Activated CD4-positive, alpha-beta T cell treated with anti-CD3 and anti-CD28 coated beads for 1 hour (primary cell): ENCODE data around the gene VAX1.
"Not testable (repeated sequence)": the region's sequence is repeated elsewhere in the genome, so short reads cannot be mapped to it uniquely, and the experiment has no call there.

Experiments used
- DNase-seq: peaks from one replicate; pipeline ENCODE4 v3.0.0-alpha.2; 2020

VAX1 gene

DNA sequence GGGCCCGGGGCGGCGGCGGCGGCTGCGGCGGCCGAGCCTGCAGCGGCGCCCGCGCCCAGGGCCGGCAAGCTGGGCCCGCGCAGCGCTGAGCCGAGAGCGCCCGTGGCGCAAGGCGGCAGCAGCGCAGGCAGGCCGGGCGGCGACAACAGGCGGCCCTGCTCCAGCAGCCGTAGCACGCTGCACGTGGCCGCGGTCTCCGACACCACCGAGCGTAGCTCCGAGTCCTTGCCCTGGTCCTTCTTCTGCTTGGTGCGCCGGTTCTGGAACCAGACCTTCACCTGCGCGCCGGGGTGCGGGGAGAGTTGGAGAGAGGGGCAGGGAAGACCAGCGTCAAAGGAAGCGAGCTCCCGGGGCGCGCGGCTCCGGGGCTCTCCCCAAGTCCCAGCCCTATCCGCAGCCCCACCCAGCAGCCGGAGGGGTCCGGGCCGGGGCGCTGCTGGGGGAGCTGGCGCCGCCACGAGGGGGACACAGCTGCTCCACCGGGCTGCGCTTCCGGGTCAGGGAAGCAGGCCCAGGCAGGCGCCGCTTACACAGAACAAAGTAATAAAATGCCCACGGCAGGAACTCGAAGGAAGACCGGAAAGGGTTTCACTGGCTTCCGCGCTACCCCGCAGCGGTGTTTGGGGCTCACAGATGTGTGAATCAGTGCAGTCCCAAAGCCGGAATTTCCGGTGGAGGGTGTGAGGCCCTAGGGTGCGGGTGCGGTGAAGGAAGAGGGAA lies 3.6 kb downstream of the VAX1 start:
- no peak for DNase-seq

DNA sequence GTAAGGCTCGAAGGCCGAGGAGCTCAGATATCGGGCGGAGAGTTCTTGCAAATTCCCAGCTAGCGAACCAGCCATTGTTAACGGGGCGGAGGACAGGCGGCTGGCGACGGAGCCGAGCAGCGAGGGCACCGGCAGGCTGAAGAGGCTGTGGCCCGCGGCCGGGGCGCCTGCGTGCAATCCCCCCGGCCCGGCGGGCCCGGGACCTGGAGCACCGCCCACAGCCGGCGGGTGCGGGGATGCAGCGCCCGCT lies 4.1 kb downstream of the VAX1 start:
- DNase-seq: no peak

DNA sequence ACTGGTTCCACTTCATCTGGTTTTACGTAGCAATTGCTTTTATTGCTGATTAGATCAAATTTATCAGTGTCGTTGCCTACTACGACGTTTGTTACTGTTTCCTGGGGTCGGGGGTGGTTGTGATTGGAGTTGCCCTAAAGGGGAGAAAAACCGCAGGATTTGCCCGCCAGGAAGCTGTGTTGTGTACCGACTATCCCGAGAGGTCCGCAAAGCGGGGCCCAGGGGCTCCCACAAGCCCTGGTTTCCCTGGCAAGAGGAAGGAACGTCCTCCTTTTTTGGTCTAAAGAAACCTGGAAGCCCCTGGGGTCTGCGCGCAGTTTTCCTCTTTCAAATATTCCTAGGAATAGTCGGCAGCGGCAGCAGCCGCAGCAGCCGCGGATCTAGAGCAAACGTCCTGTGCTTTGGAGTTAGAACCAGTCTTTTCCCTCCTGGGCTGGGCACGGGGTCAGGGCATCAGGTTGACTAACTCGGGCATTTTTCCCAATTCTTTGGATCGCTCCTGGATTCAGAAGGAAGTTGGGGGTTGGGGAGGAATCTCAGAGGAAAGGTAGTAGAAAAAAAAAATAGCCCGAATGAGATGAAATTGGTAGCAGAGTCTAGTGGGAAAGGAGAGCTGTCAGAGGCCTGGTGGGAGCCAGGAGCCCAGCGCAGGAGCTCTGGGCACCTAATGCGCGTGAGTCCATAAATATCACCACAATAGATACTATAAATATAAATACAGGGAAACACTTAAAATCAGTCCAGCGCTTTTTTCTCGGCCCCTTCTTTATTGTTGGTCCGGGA lies 4.6 kb downstream of the VAX1 start:
- DNase-seq: no peak

DNA sequence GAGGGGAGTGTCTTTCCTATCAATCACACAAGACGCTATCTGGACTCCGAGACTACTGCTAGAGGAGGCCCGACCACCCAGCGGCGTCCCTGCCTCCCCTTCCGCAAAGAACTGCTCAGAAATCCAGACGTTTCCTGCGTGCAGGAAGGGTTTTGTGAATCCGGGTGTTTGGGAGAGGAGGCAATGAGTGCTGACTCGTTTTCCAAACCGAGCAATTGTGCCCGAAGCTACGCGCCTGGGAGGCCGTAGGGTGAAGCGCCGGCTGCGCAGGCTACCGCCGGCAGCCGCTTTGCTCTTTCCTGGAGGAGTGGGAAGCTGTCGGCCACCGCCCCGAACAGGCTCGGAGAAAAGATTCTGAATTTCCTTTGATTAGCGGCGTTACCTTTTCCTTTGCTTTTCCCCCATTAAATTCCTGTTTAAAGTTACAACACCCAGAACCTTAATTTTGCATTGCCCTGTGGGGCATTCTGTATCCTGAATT lies 5.3 kb downstream of the VAX1 start:
- DNase-seq: no peak

DNA sequence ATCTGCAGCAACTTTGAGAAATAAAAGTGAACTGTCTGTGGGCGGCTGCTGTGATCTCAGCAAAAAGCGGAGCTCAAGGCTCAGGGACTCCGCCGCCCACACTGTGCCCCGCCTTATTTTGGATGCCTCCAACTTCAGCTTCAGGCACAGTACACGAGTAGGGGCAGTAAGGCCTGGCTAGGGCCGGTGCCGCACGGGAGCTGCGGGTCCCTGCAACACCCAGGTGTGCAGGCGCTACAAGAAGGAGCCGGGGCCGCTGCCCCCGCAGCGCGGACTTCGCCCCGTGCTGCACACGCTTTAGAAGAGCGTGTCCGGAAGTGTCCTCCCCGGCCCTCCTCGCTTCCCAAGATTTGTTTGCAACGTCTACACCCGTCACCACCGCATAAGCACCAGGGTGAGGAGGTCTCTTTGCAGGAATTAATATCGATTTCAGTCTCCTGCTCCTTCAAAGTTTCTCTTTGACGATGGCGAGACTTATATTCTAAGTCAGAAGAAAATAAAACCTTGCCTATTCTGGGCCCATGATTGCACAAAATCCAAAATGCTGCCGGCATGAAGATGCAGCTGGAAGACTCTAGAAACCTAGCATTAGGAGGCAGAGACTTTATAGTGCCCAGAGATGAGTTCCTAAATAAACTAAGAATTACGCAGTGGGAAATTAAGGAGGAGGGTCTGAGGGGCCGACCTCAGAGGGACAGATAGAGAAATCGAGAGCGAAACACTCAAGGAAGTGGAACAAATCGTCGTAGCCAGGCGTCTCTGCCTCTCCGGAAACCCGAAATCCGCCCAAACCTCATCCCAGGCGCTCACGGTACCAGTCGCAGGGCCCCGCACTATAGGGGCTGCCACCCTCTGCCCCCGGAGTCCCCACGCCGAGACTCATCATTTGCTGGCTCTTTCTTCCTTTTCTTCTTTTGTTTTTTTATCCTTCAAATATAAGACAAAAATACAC lies 6.4 kb downstream of the VAX1 start:
- no peak for DNase-seq

DNA sequence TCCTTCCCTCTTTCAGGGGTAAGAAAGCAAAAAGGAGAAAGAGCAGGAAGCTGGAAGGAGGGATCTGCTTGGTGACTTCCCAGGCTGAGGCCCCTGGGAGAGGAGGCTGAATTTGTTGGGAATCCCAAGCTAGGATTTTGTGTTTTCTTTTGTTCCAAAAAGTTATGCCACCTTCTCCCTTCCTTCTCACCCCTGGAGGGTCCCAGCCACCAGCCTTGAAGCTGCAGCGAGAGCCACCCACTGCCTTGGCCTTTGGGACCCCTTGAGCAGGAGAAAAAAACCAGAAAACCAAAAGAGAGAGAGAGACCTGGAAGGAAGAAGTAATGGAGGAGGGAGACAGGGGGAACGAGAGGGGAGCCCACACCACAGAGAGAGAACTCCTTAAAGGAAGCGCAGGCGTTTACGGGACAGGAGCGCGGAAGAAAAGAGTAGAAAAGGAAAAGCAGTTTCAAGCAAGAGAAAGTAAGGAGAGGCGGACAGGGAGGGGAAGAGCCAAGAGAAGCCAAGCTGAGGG lies 7.2 kb downstream of the VAX1 start:
- no peak for DNase-seq

DNA sequence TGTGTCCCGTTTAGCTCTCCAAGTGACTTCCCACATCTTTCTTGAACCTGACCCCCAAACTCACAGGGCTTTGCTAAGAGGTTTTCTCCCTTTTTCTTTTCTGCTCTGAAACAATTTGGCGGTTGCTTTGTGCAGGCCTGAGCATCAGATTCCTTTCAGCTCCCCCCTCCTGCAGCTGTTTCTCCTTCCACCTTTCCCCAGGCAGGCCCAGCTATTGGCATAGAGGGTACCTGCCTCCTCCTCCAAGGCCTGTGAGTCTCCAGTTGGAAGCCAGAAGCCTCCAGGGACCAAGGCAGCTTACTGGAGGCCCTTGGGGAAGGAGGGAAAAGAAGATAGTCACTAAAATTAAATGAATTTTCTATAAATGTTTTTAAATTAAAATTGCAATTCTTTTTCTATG lies 7.7 kb downstream of the VAX1 start:
- no peak for DNase-seq

DNA sequence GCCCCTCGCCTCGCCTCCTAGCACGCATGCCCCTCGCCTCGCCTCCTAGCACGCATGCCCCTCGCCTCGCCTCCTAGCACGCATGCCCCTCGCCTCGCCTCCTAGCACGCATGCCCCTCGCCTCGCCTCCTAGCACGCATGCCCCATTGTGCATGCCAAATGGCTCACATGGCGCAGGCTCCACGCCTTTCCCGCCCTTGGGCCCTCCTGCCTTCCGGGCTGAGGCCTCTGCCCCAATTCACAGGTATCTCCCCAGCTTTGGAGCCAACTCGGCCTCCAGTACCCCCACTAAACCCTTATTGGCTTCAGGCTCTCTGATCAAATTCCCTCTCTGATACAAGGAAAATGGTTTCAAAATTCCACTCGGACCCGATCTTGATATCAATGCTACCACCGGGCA lies 11.4 kb downstream of the VAX1 start:
- DNase-seq: not testable (repeated sequence)

DNA sequence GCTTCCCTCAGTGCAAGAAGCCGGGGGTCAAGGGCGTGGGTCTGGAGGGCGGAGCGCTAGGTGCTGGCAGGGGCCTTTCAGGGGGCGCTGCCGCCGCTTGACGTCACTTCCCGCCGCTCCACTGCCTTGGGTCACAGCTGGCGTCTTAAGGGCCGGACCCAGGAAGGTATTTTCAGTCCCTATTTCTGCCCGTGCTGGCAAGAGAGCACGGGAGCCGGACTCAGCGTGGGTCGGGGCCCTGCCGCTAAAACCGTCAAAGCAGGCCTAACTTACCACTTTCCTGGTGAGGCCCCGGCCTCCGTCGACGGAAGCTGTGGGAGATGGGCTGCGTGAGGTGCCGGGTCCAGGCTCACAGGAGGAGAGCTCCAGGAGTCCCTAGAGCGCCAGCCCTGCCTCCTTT lies 12.0 kb downstream of the VAX1 start:
- no peak for DNase-seq

DNA sequence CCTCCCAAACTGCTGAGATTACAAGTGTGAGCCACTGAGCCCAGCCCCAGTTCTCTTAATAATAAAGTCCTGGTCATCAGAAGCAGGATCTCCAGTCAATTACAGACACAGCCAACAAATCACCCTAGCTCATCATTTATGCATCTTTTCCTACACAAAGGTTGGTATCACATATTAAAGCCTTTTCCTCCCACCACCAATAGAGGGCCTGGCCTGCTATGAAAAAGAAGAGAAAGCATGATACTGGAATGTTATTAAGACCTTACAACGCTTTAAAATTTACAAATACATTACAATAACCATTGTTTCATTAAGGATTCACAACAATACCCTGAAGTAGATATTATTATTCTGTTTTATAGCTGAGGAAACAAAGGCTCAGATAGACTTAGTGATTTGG lies 25.9 kb downstream of the VAX1 start:
- DNase-seq: no peak

DNA sequence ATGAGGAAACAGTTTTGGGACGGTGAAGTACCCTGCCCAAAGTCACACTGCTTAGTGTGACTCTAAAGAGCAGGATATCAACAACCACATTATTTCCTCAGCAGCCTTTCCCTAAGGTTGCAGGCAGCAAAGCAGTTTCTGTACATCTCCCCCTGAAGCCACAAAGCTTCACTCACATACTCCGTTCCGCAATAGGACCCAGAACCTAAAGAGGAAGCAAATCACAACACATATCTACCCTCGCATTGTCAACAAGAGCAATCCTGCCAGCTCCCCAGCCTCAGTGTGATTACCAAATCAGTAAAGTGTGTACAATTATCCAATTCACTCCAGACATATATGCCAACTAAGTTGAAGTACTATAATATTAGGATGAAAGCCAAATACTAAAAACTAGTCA lies 30.8 kb downstream of the VAX1 start:
- DNase-seq: no peak

DNA sequence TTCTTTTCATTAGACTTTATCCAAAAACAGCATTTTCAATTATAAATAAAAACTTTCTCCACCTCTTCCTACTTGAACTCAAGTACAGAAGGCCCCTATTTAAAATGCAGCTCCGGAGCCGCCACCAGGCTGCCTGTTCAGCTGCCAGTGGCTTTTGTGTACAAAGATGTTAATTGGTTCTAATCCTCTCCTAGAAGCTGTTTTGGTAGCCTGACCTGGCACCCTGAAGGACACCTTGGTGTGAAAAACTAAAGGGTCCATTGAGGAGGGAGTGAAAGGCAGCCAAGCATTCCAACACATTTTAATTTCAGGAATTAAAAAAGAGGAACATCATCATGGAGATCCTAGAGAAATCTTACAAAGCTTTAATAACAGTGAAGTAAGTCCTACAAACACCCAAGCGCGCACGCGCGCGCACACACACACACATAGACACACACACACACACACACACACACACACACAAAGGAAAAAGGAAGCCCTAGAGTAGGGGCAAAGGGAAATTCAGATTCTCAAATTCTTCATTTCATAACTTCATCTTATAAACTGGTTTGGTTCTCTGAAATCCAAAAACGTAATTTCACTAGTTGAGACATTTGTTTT lies 41.4 kb downstream of the VAX1 start:
- no peak for DNase-seq

DNA sequence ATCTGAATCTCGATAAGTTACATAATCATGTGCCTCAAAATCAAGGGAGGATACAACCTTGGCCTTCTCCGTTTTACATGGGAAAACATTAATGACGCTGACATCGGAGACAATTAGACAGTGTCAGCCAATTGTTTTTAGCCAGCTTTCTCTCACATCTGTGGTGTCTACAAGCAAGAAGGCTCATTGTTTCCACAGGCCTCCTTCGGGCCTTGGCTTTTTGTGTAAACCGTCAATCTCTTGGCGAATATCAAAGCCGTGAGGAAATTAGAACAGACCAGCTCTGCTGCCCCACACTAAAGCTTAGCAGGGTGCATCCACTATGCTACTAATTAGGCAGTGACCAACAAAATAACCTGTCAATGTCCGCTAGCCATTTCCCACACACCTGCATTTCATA lies 43.2 kb downstream of the VAX1 start:
- no peak for DNase-seq

DNA sequence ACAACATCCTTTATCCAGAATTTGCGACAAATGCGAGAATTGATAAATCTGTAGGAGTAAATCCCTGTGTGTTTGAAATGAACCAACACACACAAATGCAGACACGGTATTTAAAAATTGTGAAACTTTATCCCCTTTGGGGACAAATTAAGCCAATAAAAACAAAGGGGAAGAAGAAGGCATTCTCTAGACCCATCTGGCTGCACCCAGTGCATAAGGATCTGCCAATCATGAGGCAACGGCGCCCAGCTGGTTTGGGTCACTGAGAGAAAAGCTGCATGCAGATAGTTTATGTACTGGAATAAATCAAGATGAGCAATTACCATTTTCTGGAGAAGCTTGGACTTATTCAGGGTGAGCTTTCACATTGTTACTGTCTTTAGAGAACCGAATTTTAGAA lies 45.7 kb downstream of the VAX1 start:
- no peak for DNase-seq

DNA sequence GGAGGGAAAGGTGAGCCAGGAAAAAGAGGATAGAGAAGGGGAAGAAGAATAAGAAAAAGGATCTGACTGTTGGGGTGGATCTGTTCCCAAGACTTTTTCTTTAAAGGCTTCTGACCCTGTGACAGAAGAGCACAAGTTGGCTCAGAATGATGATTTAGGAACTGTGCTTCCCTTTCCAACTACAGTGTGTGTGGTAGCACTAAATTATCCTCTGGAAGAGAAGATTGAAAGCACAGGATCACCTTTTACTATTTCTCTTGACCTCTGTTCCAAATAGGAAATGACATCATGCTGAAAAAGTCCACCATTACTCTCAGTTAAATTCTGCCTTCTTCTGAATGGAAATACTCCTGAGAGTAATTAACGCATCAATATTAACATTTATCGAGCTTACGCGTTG lies 47.2 kb downstream of the VAX1 start:
- DNase-seq: no peak

DNA sequence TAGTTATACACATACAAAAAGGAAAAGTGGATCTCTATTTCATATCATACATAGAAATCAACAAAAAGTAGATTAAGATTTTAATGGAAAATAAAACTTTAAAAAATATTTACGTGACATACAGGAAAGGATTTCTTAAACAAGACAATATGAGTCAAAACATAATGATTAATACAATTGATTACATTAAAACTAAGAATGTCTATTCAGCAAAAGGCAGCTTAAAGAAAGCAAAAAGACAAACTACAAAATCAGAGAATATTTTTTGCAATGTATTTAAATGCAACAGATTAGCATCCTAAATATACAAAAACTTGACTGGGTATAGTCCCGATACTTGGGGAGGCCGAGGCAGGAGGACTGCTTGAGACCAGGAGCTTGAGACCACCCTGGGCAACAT lies 50.5 kb downstream of the VAX1 start:
- DNase-seq: no peak

DNA sequence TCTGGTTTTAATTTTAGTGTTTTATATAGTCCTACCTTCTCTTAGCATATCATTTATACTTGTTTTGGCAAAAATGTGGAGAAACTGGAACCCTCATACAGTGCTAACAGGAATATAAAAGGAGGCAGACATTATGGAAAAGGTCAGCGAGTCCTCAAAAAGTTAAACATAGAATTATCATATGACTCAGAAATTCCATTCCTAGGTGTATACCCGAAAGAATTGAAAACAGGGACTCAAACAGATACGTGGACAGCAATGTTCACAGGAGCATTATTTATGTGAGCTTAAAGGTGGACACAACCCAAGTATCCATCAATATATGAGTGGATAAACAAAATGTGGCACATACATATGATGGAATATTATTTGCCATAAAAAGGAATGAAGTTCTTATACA lies 51.5 kb downstream of the VAX1 start:
- no peak for DNase-seq

DNA sequence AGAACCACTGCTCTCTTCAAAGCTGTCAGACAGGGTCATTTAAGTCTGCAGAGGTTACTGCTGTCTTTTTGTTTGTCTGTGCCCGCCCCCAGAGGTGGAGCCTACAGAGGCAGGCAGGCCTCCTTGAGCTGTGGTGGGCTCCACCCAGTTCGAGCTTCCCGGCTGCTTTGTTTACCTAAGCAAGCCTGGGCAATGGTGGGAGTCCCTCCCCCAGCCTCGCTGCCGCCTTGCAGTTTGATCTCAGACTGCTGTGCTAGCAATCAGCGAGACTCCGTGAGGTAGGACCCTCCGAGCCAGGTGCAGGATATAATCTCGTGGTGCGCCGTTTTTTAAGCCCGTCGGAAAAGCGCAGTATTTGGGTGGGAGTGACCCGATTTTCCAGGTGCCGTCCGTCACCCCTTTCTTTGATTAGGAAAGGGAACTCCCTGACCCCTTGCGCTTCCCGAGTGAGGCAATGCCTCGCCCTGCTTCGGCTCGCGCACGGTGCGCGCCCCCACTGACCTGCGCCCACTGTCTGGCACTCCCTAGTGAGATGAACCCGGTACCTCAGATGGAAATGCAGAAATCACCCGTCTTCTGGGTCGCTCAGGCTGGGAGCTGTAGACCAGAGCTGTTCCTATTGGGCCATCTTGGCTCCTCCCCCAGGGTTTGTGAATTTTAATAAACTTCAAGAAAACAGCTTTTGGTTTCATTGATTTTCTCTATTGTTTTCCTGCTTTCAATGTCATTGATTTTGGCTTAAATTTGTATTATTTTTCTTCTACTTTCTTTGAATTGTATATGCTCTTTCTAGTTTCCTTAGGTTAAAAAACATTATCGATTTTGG lies 53.4 kb downstream of the VAX1 start:
- not testable (repeated sequence) for DNase-seq
